NCI-H1694 treated with DMSO at 0.1 percent for 48 hours (cell line): ENCODE data around the gene DNAJC22.
"Not testable (repeated sequence)": the region's sequence is repeated elsewhere in the genome, so short reads cannot be mapped to it uniquely, and the experiment has no call there.

ENCODE experiments used
- DNase-seq: peaks from one replicate; lab custom pipeline; 2025; lab: John Stamatoyannopoulos, UW

DNAJC22 gene

GRCh38 chr12:49331380-49332222, 15.1 kb upstream of the DNAJC22 start:
- DNase-seq = no peak

DNA sequence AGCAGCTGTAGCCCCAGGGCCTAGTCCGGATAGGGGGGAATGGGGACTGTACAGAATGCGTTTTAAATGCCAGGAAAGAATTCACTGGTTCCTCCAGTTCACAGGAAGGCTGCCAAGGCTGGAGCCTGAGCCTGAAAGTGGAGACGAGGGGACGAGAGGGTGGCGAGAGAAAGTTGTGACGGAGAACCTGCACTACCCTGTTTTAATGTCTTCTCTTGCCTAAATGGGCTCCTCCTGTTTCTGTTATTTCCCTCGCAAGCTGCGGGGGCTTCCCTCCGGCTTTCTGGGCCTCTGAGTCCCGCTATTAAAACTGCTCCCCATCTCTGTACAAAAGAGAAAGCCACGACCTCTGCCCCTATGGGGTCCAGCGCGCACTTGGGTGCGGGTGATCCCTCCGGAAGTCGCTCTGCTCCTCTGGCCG, 14.2 kb upstream of the DNAJC22 start:
- no peak for DNase-seq

- no peak for DNase-seq
Measured at GRCh38 chr12:49332891-49333371, 13.8 kb upstream of the DNAJC22 start.

DNA sequence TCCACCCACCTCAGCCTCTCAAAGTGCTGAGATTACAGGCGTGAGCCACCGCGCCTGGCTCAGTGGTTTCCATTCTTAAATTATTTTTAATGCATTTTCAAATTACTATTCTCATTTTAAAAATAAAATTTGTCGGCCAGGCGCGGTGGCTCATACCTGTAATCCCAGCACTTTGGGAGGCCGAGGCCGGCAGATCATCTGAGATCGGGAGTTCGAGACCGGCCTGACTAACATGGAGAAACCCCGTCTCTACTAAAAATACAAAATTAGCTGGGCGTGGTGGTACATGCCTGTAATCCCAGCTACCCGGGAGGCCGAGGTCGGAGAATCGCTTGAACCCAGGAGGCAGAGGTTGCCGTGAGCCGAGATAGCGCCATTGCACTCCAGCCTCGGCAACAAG, 12.9 kb upstream of the DNAJC22 start:
- DNase-seq = not testable (repeated sequence)

DNA sequence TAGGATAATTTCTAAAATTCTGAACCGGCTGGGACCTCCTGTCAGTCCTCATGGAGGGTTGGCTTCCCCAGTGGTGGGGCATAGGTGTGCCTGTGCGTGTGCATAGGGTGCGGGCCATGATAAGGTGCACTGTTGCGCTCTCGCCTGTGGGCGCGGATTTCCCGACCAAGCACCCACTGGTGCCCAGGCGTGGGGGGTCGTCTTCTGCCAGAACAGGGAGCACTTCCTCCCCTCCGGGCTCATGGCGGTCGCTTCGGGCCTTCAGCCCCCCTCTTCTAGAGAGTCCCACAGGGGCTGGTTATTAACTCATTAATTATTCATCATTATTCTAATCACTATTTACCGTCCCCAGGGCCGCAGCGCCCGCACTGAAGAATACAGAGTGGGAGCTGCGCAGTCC, 12.5 kb upstream of the DNAJC22 start:
- DNase-seq = no peak

DNA sequence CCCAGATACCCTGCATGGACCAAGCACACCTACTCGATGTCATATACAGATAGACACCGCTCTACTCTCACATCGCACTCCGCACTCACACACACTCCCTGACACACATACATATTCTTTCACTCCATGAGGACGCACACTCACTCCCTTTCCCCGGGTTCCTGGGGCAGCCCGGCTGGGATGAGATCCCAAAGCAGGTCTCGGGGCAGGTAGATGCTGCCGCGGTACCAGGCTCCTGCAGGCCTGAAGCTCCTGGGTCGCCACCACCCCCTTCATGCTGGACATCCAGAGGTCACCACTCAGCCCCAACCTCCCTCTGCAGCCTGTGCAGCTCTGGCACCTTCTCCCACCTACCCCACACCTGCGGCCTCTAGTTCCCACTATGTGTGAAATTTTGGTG, 12.0 kb upstream of the DNAJC22 start:
- DNase-seq = no peak

GRCh38 chr12:49335118-49335954, 11.4 kb upstream of the DNAJC22 start:
- DNase-seq = no peak

DNA sequence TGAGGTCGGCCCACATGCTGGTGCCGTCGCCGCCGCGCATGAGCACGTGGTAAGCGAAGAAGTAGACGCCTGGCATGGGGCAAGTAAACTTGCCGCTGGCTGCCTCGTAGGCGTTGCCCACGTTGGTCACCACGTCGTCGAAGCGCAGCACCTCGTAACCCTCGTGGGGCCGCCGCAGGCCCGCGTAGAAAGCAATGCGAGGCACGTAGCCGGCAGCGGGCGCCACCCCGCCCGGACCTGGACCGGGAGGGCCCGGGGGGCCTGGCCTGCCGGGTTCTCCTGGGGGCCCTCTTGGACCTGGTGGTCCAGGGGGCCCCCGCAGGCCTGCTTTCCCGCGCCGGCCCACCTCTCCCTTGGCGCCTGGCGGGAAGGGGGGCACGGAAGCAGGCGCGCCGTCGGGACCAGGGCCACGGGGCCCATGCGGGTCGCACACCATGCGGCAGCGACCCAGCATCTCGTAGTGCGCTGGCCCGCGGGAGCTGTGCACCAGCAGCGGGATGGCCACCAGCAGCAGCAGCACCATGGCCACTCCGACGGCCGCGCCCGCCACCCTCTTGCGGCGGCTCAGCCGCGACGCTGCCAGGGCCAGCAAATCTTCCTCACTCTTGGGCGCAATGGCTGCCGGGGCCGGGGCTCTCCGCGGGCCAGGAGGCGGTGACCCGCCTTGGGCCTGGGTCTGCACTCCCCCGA, 10.6 kb upstream of the DNAJC22 start:
- DNase-seq = no peak

DNA sequence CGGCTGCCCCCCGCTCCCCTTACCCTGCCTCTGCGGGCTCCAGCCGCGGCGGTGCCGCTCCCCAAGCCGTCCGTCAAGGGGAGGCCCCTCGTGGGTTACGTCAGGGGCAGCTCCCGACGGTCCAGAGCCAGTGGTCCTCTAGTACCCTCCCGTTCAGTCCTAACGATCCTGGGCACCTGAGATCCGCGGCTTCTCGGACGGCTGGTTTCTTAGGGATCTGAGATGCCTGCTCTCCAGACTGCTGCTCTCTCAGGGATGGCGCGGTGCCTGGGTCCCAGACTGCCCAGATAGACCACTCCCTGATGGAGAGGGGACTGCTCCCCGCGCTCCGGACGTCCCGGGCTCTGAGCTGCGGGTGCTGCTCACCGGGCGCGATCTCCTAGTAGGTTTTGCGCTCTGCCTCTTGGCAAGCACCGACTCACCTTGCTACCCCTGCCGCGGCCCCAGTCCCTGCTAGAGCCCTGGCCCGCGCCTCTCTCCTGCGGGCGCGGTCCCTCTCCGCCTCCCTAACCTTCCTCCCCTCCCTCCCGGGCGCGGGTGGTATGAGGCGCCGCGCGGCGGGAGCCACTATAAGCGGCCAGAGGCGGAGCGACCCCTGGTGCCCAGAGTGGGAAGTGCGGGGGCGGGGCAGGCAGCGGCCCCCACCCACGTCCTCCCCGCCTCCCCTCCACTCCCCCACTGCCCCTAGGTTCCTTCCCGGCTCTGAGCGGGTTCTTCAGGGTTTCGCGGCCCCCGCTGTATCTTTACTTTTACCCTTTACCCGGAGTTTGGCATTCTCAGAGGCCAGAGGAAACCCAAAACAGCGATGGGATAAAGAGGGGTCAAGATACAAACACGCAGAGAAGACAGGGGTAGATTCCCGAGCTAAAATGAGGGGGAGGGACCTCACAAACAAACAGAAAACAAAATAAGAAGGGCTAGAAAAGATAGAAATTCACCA, 9.8 kb upstream of the DNAJC22 start, which contains the start of gene C1QL4:
TSS of gene C1QL4 (minus strand) at position 544 of the 940 bp plus-strand sequence. CDS start 711 bp downstream, outside the sequence.
- peak; percentile 46 for DNase-seq

- DNase-seq = no peak
Measured at GRCh38 chr12:49338830-49339463, 7.7 kb upstream of the DNAJC22 start.

GRCh38 chr12:49339464-49339861, 7.2 kb upstream of the DNAJC22 start:
- no peak for DNase-seq

DNA sequence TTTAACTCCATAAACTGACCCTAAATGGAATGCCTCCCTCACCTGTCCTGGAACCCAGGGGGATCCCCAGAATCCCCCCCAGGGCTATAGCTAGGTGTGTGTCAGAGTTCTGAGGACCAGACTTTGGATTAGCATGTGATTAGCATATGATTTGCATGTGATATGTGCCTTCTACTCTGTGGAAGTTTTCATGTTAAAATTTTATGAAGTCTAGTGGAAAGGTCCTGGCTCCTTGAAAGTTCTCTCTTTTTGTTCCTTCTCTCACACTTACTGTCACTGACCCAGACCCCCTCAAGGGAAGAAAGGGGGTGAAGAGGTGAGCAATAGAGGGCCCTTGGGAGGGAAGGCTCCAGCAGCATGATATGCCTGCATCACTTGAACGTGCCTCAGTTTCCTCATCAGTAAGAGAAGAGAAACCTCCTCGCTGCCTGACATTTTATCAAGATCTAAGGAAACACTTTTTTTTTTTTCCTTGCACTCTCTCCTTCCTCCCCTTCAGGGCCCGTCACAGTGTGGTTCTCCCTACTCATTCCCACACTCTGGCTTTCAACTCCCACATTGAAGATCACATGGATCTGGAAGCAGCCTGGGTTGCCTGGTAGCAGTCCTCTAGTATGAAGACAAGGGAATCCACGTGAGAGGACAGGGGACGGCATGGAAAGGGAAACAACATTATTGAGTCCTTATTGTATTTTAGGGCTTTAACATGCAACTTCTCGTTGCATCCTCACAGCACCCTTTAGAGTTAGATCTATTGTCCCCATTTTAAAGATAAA, 6.4 kb upstream of the DNAJC22 start:
- DNase-seq = no peak

DNA sequence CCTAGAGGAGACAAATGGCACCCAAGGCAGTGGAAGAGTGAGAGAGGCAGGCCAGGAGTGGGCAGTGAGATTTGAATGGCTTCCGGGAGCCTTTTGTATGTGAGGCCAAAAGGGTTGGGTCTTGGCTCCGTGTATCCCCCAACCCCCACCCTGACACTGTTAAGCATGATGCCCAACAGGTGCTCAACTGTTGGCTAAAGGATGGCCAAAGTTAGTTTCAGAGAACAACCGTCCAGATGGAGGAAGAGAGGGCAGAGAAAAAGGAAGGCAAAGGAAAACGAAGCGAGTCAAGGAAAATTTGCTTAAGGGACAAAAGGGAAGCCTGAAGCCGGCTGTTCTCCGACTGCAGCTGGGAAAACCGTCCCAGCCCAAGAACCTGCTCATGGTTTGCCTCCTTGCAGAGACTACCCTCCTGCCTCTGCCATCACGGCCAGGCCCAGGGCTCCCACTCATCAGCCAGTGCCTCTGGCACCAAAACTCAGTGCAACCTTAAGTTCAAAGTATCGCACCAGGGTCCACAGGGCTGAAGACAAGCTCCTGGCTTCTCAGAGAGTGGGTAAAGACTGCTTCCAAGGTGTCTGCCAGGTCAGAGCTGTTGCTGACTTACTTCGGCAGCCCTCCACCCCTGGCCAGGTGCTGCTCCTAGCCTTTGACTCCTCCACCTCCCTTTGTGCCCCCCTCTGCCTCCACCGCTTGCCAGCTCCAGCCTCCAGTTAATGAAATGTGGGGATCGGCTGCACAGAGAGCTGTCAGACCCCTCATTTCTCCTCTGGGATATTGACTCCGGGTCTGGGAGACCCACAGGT, 5.5 kb upstream of the DNAJC22 start:
- DNase-seq = no peak

DNA sequence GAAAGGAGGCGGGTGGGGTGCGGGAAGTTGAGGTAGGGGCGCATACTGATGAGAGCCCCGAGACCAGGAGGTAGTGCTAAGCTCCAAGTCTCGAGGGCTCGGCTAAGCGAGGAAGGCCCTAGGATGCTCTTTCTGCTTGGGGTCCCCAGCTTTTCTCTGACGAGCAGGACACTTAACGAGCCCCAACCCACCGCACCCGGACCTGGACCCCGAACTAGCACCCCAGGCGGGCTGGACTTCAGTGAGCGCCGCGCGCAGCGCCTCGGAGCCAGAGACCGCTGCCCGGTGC, 5.0 kb upstream of the DNAJC22 start:
- DNase-seq = no peak

- peak; percentile 90 for DNase-seq
Measured at GRCh38 chr12:49342066-49342913, 4.4 kb upstream of the DNAJC22 start.

DNA sequence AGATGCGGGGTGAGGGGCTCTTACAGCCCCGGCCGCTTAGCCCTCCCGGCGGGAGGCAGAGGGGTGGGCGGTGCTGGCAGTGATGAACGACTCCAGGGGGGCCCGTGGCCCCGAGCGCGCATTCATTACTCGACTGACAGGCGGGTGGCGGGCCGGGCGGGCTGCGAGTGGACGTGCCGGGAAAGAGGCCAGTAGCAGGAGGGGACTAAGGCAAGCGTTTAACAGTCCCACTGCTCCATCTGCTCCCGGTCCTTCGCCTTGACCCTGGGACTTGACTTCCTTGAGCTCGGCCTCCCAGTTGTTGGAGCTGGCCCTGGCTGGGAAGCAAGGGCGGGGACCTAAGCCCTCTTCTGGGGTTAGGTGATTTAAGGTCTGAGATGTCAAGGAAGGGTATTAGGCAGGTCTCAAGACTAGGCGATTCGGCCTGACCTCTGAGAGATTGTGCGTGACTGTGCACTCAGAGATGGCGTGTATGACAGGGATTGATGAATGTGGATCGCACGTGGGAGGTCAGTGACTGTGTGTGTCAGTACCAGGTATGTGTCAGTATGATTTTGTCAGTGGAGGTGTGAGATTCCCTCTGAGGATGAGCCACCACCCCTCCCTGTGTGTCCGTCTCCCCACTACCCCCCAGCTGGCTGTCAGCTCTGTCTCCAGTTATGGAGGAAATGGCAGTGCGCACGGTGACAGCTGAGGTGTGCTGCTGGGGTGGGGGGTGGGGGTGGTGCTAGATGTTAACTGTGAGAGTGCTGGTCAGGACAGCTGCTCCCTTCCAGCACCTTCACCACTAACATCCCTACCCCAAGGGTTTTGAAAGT, 3.6 kb upstream of the DNAJC22 start:
- DNase-seq = no peak

GRCh38 chr12:49344486-49345050, 2.1 kb upstream of the DNAJC22 start:
- DNase-seq = no peak
